NB4 (cell line): ENCODE data around the gene PEX26.

Source experiments
- CTCF ChIP-seq: IDR thresholded peaks from one replicate; pipeline ENCODE4 v1.5.1; 2012; ENCODE audit warnings: low read depth, low read length
- MAX ChIP-seq: IDR thresholded peaks from 2 replicates; pipeline ENCODE4 v1.6.1; 2011; ENCODE audit warnings: low read depth, low read length
- MYC ChIP-seq: IDR thresholded peaks from 2 replicates; pipeline ENCODE4 v1.6.1; 2011; ENCODE audit warnings: low read depth, low read length
- POLR2A ChIP-seq: IDR thresholded peaks from 2 replicates; pipeline ENCODE4 v1.6.1; 2011; ENCODE audit warnings: mild to moderate bottlenecking; ENCODE audit not compliant: insufficient read length; ENCODE audit errors: extremely low read depth

GRCh38 chr22:18145676-18146388, 68.0 kb downstream of the PEX26 start:
- TF ChIP-seq CTCF (no peak), POLR2A (no peak), MAX (no peak), MYC (no peak)
